ENCODE data around the gene EIF2B4. TPM values are rescaled to one million over a fixed set of nuclear protein-coding genes. Genes with fewer than 3 reads are reported as not detected.

Gene EIF2B4
- total and polyA plus RNA-seq, 2 of the 13 experiments (the other 11 are each of a cell fraction or from before 2014, with no cell fraction given), result 91.5 to 96.4 TPM

GRCh38 chr2:27320958-27321543, 49.1 kb downstream of the EIF2B4 start (continued):
- TF ChIP-seq ZNF687 (CRISPR knock-in tag; IDR thresholded peaks at IDR 0.05) (peak; percentile 96), ZBTB43 (CRISPR knock-in tag; conservative IDR thresholded peaks at IDR 0.05) (no peak), ZKSCAN5 (CRISPR knock-in tag; IDR thresholded peaks at IDR 0.05) (no peak), PCBP1 (IDR thresholded peaks at IDR 0.05; ENCODE audit: borderline replicate concordance, low read depth, low read length) (no peak), FOSL2 (CRISPR knock-in tag; IDR thresholded peaks at IDR 0.05) (peak; percentile 100), UBTF (CRISPR knock-in tag; IDR thresholded peaks at IDR 0.05) (peak; percentile 73), MIER3 (CRISPR knock-in tag; IDR thresholded peaks at IDR 0.05; ENCODE audit: borderline replicate concordance) (peak; percentile 97), ZNF274 (CRISPR knock-in tag; IDR thresholded peaks at IDR 0.05) (peak; percentile 77; the same call in 1 of the 2 replicates), ZBTB25 (CRISPR knock-in tag; IDR thresholded peaks at IDR 0.05) (no peak), U2AF1 (optimal IDR thresholded peaks at IDR 0.05; ENCODE audit: low read depth, low read length) (peak; percentile 78), ARID5B (CRISPR knock-in tag; IDR thresholded peaks at IDR 0.05) (peak; percentile 89), PATZ1 (CRISPR knock-in tag; IDR thresholded peaks at IDR 0.05) (peak; percentile 46), CHD4 (IDR thresholded peaks at IDR 0.05; ENCODE audit: borderline replicate concordance, low read length) (no peak), ZNF850 (CRISPR knock-in tag; conservative IDR thresholded peaks at IDR 0.05) (no peak)
